ENCODE data around the gene DQX1. TPM values are rescaled to one million over a fixed set of nuclear protein-coding genes. Genes with fewer than 3 reads are reported as not detected.
"Not testable (repeated sequence)": the region's sequence is repeated elsewhere in the genome, so short reads cannot be mapped to it uniquely, and the experiment has no call there.

DQX1 gene
- total and polyA plus RNA-seq, 11 donors = not detected

GRCh38 chr2:74472945-74473258, 53.1 kb downstream of the DQX1 start:
- peaks cover 4 to 34% (median 21%) of the 10 kb centered on the region in 12 donors for H3K4me1 ChIP-seq
- intact Hi-C loops (cut with DNase I) = no loop called here
- no peaks in the 10 kb centered on the region for H3K27me3 ChIP-seq
- 7 to 22% (median 12%) methylated on average over 7 of the region's 7 CpGs for WGBS, 4 donors
- TF ChIP-seq POLR2A (IDR thresholded peaks at IDR 0.05) (no peak), CTCF (IDR thresholded peaks at IDR 0.05) (no peak)
- peak overlapping the region; percentile 49 to 93 (median 74) for H3K4me3 ChIP-seq
- H3K27ac ChIP-seq = peak overlapping the region; percentile 64 to 95 (median 89)
- H3K36me3 ChIP-seq = peaks cover 0 to 35% (median 21%) of the 10 kb centered on the region in 9 donors
- peak; percentile 3 to 22 (median 6) for ATAC-seq
- no peak for DNase-seq
- H3K9me3 ChIP-seq = no peaks in the 10 kb centered on the region

GRCh38 chr2:74472086-74472944, 53.7 kb downstream of the DQX1 start, which contains the start of gene MRPL53:
Gene MRPL53 (minus strand): TSS chr2:74472680. CDS start chr2:74472660, 20 bp downstream.
- intact Hi-C loops (cut with DNase I) = no loop called here
- DNase-seq = peak; percentile 95 to 98 (median 96)

GRCh38 chr2:74471332-74472065, 54.5 kb downstream of the DQX1 start:
- WGBS, 4 donors = 61 to 64% (median 63%) methylated on average over 16 of the region's 16 CpGs
- DNase-seq (no peak), ATAC-seq (peak in 1 of 4 donors; percentile 1)
- Histone ChIP-seq H3K27ac (peak overlapping the region; percentile 64 to 95 (median 89)), H3K27me3 (no peaks in the 10 kb centered on the region), H3K4me3 (peak overlapping the region; percentile 49 to 93 (median 74)), H3K36me3 (peaks cover 0 to 23% (median 17%) of the 10 kb centered on the region in 9 donors), H3K4me1 (peaks cover 4 to 29% (median 21%) of the 10 kb centered on the region in 12 donors), H3K9me3 (no peaks in the 10 kb centered on the region)
- no peak for TF ChIP-seq POLR2A (IDR thresholded peaks at IDR 0.05)
- no peak for TF ChIP-seq CTCF (IDR thresholded peaks at IDR 0.05)
- intact Hi-C loops (cut with DNase I) = no loop called here

More at GRCh38 chr2:74472086-74472944, 53.7 kb downstream of the DQX1 start, which contains the start of gene MRPL53:
- WGBS, 4 donors = 1% methylated on average over 51 to 66 of the region's 66 CpGs
- Histone ChIP-seq H3K27me3 (no peaks in the 10 kb centered on the region), H3K27ac (peak within 1 kb of the TSS; percentile 64 to 95 (median 89)), H3K4me1 (peaks cover 4 to 31% (median 21%) of the 10 kb centered on the region in 12 donors), H3K4me3 (peak within 1 kb of the TSS; percentile 49 to 93 (median 74)), H3K36me3 (peaks cover 0 to 31% (median 17%) of the 10 kb centered on the region in 9 donors), H3K9me3 (no peaks in the 10 kb centered on the region)
- ATAC-seq = peak; percentile 91 to 97 (median 94)
- TF ChIP-seq POLR2A (IDR thresholded peaks at IDR 0.05) (peak in 1 of 2 donors; percentile 88), CTCF (IDR thresholded peaks at IDR 0.05) (no peak)

GRCh38 chr2:74470742-74471141, 55.3 kb downstream of the DQX1 start:
- H3K9me3 ChIP-seq; ATAC-seq; DNase-seq; H3K27me3 ChIP-seq; H3K4me3 ChIP-seq; intact Hi-C loops (cut with DNase I): not testable (repeated sequence)
- H3K27ac ChIP-seq = peak overlapping the region in 1 of 12 donors; percentile 91
- peaks cover 0 to 22% (median 14%) of the 10 kb centered on the region in 9 donors for H3K36me3 ChIP-seq
- peaks cover 4 to 35% (median 26%) of the 10 kb centered on the region in 12 donors for H3K4me1 ChIP-seq
- 95 to 97% (median 95%) methylated on average over 12 of the region's 12 CpGs for WGBS, 4 donors

Other genes starting within 250 kb of the DQX1 start
- gene SLC4A5, start 182.8 kb downstream of the DQX1 start, total RNA-seq = 1 to 10 TPM in 7 of 9 donors, under 1 TPM in 2; 0.36 to 4.1 (median 1.6) TPM
- gene SLC4A5, start 182.8 kb downstream of the DQX1 start, polyA plus RNA-seq = 1 to 10 TPM in 1 of 2 donors, under 1 TPM in 1; 0.72 to 1.2 TPM
- 100 to 1,000 TPM; 129 to 376 (median 211) TPM for gene DCTN1, start 145.9 kb downstream of the DQX1 start, total RNA-seq
- gene DCTN1, start 145.9 kb downstream of the DQX1 start, polyA plus RNA-seq = 100 to 1,000 TPM; 149 to 171 TPM
- gene C2orf81, start 104.6 kb downstream of the DQX1 start, total RNA-seq = 1 to 10 TPM in 3 of 9 donors, under 1 TPM in 6; 0.48 to 2.3 (median 0.85) TPM
- gene C2orf81, start 104.6 kb downstream of the DQX1 start, polyA plus RNA-seq = 1 to 10 TPM in 1 of 2 donors, under 1 TPM in 1; 0.91 to 1.1 TPM
- gene WDR54, start 104.5 kb downstream of the DQX1 start, total RNA-seq = 1 to 10 TPM; 1.5 to 5.1 (median 3.0) TPM
- 1 to 10 TPM; 1.4 to 6.5 TPM for gene WDR54, start 104.5 kb downstream of the DQX1 start, polyA plus RNA-seq
- 10 to 100 TPM; 10.9 to 19.6 (median 15.3) TPM for gene RTKN, start 84.3 kb downstream of the DQX1 start, total RNA-seq
- gene RTKN, start 84.3 kb downstream of the DQX1 start, polyA plus RNA-seq = 10 to 100 TPM; 18.0 to 27.6 TPM
- gene INO80B, start 71.1 kb downstream of the DQX1 start, total RNA-seq = 10 to 100 TPM; 11.7 to 29.2 (median 21.3) TPM
- 10 to 100 TPM; 26.1 to 28.5 TPM for gene INO80B, start 71.1 kb downstream of the DQX1 start, polyA plus RNA-seq
- 10 to 100 TPM; 32.7 to 58.4 (median 42.4) TPM for gene WBP1, start 67.8 kb downstream of the DQX1 start, total RNA-seq
- 10 to 100 TPM; 29.0 to 44.2 TPM for gene WBP1, start 67.8 kb downstream of the DQX1 start, polyA plus RNA-seq
- 10 to 100 TPM; 17.3 to 31.9 (median 22.8) TPM for gene MOGS, start 60.8 kb downstream of the DQX1 start, total RNA-seq
- 10 to 100 TPM; 15.8 to 34.4 TPM for gene MOGS, start 60.8 kb downstream of the DQX1 start, polyA plus RNA-seq
- 100 to 1,000 TPM in 7 of 9 donors, 10 to 100 TPM in 2; 64.9 to 180 (median 140) TPM for gene MRPL53, start 53.6 kb downstream of the DQX1 start, total RNA-seq
- gene MRPL53, start 53.6 kb downstream of the DQX1 start, polyA plus RNA-seq = 100 to 1,000 TPM in 1 of 2 donors, 10 to 100 TPM in 1; 77.6 to 128 TPM
- gene CCDC142, start 43.2 kb downstream of the DQX1 start, total RNA-seq = 10 to 100 TPM in 1 of 9 donors, 1 to 10 TPM in 8; 4.4 to 13.4 (median 7.1) TPM
- gene CCDC142, start 43.2 kb downstream of the DQX1 start, polyA plus RNA-seq = 1 to 10 TPM; 5.8 to 6.4 TPM
- 10 to 100 TPM in 4 of 9 donors, 1 to 10 TPM in 5; 7.1 to 14.2 (median 10.0) TPM for gene TTC31, start 43.1 kb downstream of the DQX1 start, total RNA-seq
- 10 to 100 TPM in 1 of 2 donors, 1 to 10 TPM in 1; 8.8 to 13.2 TPM for gene TTC31, start 43.1 kb downstream of the DQX1 start, polyA plus RNA-seq
- gene LBX2, start 26.6 kb downstream of the DQX1 start, total RNA-seq = 1 to 10 TPM in 2 of 9 donors, under 1 TPM in 5, not detected in 2; 0.14 to 1.7 (median 0.72) TPM
- under 1 TPM; 0.27 to 0.67 TPM for gene LBX2, start 26.6 kb downstream of the DQX1 start, polyA plus RNA-seq
- gene PCGF1, start 18.5 kb downstream of the DQX1 start, total RNA-seq = 10 to 100 TPM; 10.6 to 22.3 (median 16.5) TPM
- gene PCGF1, start 18.5 kb downstream of the DQX1 start, polyA plus RNA-seq = 10 to 100 TPM; 22.5 to 24.9 TPM
- not detected for gene TLX2, start 11.8 kb downstream of the DQX1 start, total RNA-seq
- gene TLX2, start 11.8 kb downstream of the DQX1 start, polyA plus RNA-seq = not detected
- gene AUP1, start 3.5 kb upstream of the DQX1 start, total RNA-seq = 10 to 100 TPM; 33.6 to 74.5 (median 49.8) TPM
- gene AUP1, start 3.5 kb upstream of the DQX1 start, polyA plus RNA-seq = 100 to 1,000 TPM in 1 of 2 donors, 10 to 100 TPM in 1; 77.9 to 168 TPM
- 10 to 100 TPM; 23.6 to 32.0 (median 24.8) TPM for gene HTRA2, start 3.7 kb upstream of the DQX1 start, total RNA-seq
- 10 to 100 TPM; 24.5 to 45.4 TPM for gene HTRA2, start 3.7 kb upstream of the DQX1 start, polyA plus RNA-seq
- 1 to 10 TPM; 1.6 to 8.7 (median 3.0) TPM for gene LOXL3, start 27.7 kb upstream of the DQX1 start, total RNA-seq
- 1 to 10 TPM; 1.5 to 3.5 TPM for gene LOXL3, start 27.7 kb upstream of the DQX1 start, polyA plus RNA-seq
- gene DOK1, start 28.5 kb upstream of the DQX1 start, total RNA-seq = 10 to 100 TPM in 1 of 9 donors, 1 to 10 TPM in 8; 2.6 to 11.6 (median 4.8) TPM
- 1 to 10 TPM; 2.4 to 6.0 TPM for gene DOK1, start 28.5 kb upstream of the DQX1 start, polyA plus RNA-seq
- gene M1AP, start 122.1 kb upstream of the DQX1 start, total RNA-seq = under 1 TPM in 3 of 9 donors, not detected in 6; 0.21 to 0.88 (median 0.79) TPM
- under 1 TPM; 0.07 to 0.08 TPM for gene M1AP, start 122.1 kb upstream of the DQX1 start, polyA plus RNA-seq
- 1 to 10 TPM; 2.2 to 4.9 (median 3.5) TPM for gene SEMA4F, start 128.0 kb upstream of the DQX1 start, total RNA-seq
- 1 to 10 TPM in 1 of 2 donors, under 1 TPM in 1; 0.95 to 2.8 TPM for gene SEMA4F, start 128.0 kb upstream of the DQX1 start, polyA plus RNA-seq

Measured in heart left ventricle (tissue), 16 donors.